A549 (cell line): ENCODE measurements around the gene CACNG5. TPM values are rescaled to one million over a fixed set of nuclear protein-coding genes. Genes with fewer than 3 reads are reported as not detected.

ENCODE experiments used
- ATAC-seq, 2 experiments: fragments of 200-7000 bp in 1 of 2; fragments of >200 bp in 1 of 2; cut with Nextera tagmentation in 1 of 2; cut with Tn5 transposase in 1 of 2; 3 replicates each; pipeline versions ENCODE4 v1.8.0 to v1.9.1; 2018 to 2020; ENCODE audit warnings: mild to moderate bottlenecking in 1 of 2, moderate library complexity in 1 of 2
- CTCF ChIA-PET: fragments of 300-600 bp; sonication (Branson Sonifier 250); formaldehyde crosslinking; extraction: SDS; loops from one replicate; lab custom pipeline; 2021; ENCODE audit warnings: antibody characterized with exemption, inconsistent platforms; lab: Yijun Ruan, JAX
- POLR2A ChIA-PET: fragments of 350-600 bp; formaldehyde crosslinking; extraction: SDS; loops from one replicate; lab custom pipeline; 2021; ENCODE audit warnings: antibody characterized with exemption, inconsistent platforms; lab: Yijun Ruan, JAX
- DNase-seq, 2 experiments: peaks; one replicate each; pipeline versions ENCODE4 v3.0.0 to v3.0.0-alpha.2; 2011 to 2016; ENCODE audit warnings: low read depth in 1 of 2, low spot score in 1 of 2
- FAIRE-seq: peaks from 2 replicates; lab custom pipeline; 2011; peaks lifted over from hg19 to GRCh38; lab: Jason Lieb, UNC
- H3K27ac ChIP-seq, 2 experiments: fragments of >200 bp; sonication (Bioruptor Twin); formaldehyde crosslinking; 3 replicates each; pipeline ENCODE4 v1.5.1; 2016 to 2017
- H3K4me1 ChIP-seq: fragments of >200 bp; sonication (Bioruptor Twin); formaldehyde crosslinking; 3 replicates; pipeline ENCODE4 v1.6.1; 2016
- H3K4me2 ChIP-seq: fragments of >200 bp; sonication (Bioruptor Twin); formaldehyde crosslinking; 3 replicates; pipeline ENCODE4 v1.6.1; 2016
- H3K4me3 ChIP-seq: fragments of >200 bp; sonication (Bioruptor Twin); formaldehyde crosslinking; 3 replicates; pipeline ENCODE4 v1.5.1; 2016
- H3K9me3 ChIP-seq: fragments of >200 bp; sonication (Bioruptor Twin); formaldehyde crosslinking; 3 replicates; pipeline ENCODE4 v1.6.1; 2016
- CEBPB ChIP-seq, 2 experiments: fragments of >200 bp in 1 of 2; sonication (Bioruptor Twin) in 1 of 2; formaldehyde crosslinking in 1 of 2; IDR thresholded peaks; 2 replicates each; pipeline ENCODE4 v1.6.1; 2012 to 2016
- EHF ChIP-seq: fragments of 250-450 bp; sonication (Bioruptor Pico); IDR thresholded peaks from 2 replicates; pipeline ENCODE4 v1.5.0; 2020; ENCODE audit warnings: mild to moderate bottlenecking
- EHMT2 ChIP-seq: fragments of 200-600 bp; sonication (generic); IDR thresholded peaks from 2 replicates; pipeline ENCODE4 v1.6.1; 2016; ENCODE audit warnings: antibody characterized with exemption, low read depth, mild to moderate bottlenecking, moderate library complexity
- EP300 ChIP-seq, 2 experiments: fragments of >200 bp; sonication (Bioruptor Twin); formaldehyde crosslinking; IDR thresholded peaks; 2 replicates in 1 of 2; 3 replicates in 1 of 2; pipeline ENCODE4 v1.6.1; 2016 to 2017
- FOSB ChIP-seq: fragments of 250-450 bp; sonication (Bioruptor Pico); IDR thresholded peaks from 2 replicates; pipeline ENCODE4 v1.5.0; 2020; ENCODE audit warnings: mild to moderate bottlenecking, moderate library complexity
- FOXS1 ChIP-seq: fragments of 250-450 bp; sonication (Bioruptor Pico); IDR thresholded peaks from 2 replicates; pipeline ENCODE4 v1.5.0; 2020; ENCODE audit warnings: mild to moderate bottlenecking, moderate library complexity
- HDAC2 ChIP-seq: fragments of 200-600 bp; sonication (generic); IDR thresholded peaks from 2 replicates; pipeline ENCODE4 v1.6.1; 2016
- HOXA7 ChIP-seq: fragments of 250-450 bp; sonication (Bioruptor Pico); IDR thresholded peaks from 2 replicates; pipeline ENCODE4 v1.5.0; 2020; ENCODE audit warnings: mild to moderate bottlenecking, moderate library complexity
- JUN ChIP-seq, 2 experiments: fragments of >200 bp; sonication (Bioruptor Twin); formaldehyde crosslinking; IDR thresholded peaks; 2 replicates in 1 of 2; 3 replicates in 1 of 2; pipeline ENCODE4 v1.6.1; 2016 to 2017
- JUNB ChIP-seq: fragments of >200 bp; sonication (Bioruptor Twin); formaldehyde crosslinking; IDR thresholded peaks from 2 replicates; pipeline ENCODE4 v1.6.1; 2016
- KDM1A ChIP-seq: fragments of 200-600 bp; sonication (generic); IDR thresholded peaks from 2 replicates; pipeline ENCODE4 v1.6.1; 2016; ENCODE audit warnings: low read depth, mild to moderate bottlenecking
- KDM5A ChIP-seq: fragments of 200-600 bp; sonication (generic); IDR thresholded peaks from 2 replicates; pipeline ENCODE4 v1.6.1; 2016; ENCODE audit warnings: antibody characterized with exemption, mild to moderate bottlenecking
- MAZ ChIP-seq: fragments of 150-350 bp; IDR thresholded peaks from 2 replicates; pipeline ENCODE4 v1.6.1; 2014; ENCODE audit warnings: antibody characterized with exemption, low read depth, low read length, borderline replicate concordance
- RARB ChIP-seq: fragments of 250-450 bp; sonication (Bioruptor Pico); IDR thresholded peaks from 2 replicates; pipeline ENCODE4 v1.8.0; 2021; ENCODE audit warnings: mild to moderate bottlenecking, moderate library complexity
- SMC3 ChIP-seq: fragments of >200 bp; sonication (Bioruptor Twin); formaldehyde crosslinking; IDR thresholded peaks from 3 replicates; pipeline ENCODE4 v1.6.1; 2018; ENCODE audit warnings: inconsistent platforms
- TFCP2L1 ChIP-seq: fragments of 250-450 bp; sonication (Bioruptor Pico); IDR thresholded peaks from 2 replicates; pipeline ENCODE4 v1.5.0; 2021; ENCODE audit warnings: mild to moderate bottlenecking
- ZC3H11A ChIP-seq: fragments of 450-650 bp; IDR thresholded peaks from 2 replicates; pipeline ENCODE4 v1.6.1; 2014; ENCODE audit warnings: antibody characterized with exemption, mild to moderate bottlenecking
- ZNF302 ChIP-seq: fragments of 250-450 bp; sonication (Bioruptor Pico); IDR thresholded peaks from 2 replicates; pipeline ENCODE4 v1.9.0; 2021; ENCODE audit warnings: inconsistent platforms, mild to moderate bottlenecking, moderate library complexity
- WGBS: methylation state at CpG from one replicate; pipeline ENCODE4 v1.1.6; 2017; ENCODE audit errors: missing lambda C conversion rate; 5-methylcytosine and 5-hydroxymethylcytosine counted together
- polyA plus RNA-seq, 4 experiments: library from polyadenylated mRNA; depleted of rRNA in 3 of 4; stranded (reverse); fragments of >200 nt; fragmentation: RNase III in 1 of 4; extraction: RNeasy Plus Mini Kit Qiagen cat#74134 plus additional on column Dnase treatment in 1 of 4; gene quantifications; 2 replicates in 3 of 4; 3 replicates in 1 of 4; pipeline ENCODE4 v1.2.3, GENCODE V29; 2011 to 2017
- TF ChIP-seq, protein P1 (sequence below): fragments of 200-600 bp; sonication (generic); IDR thresholded peaks from 2 replicates; pipeline ENCODE4 v1.6.1; 2016; ENCODE audit warnings: antibody characterized with exemption, mild to moderate bottlenecking, moderate library complexity
- TF ChIP-seq, protein P2 (sequence below): fragments of 250-450 bp; sonication (Bioruptor Pico); IDR thresholded peaks from 2 replicates; pipeline ENCODE4 v1.5.0; 2021; ENCODE audit warnings: mild to moderate bottlenecking, moderate library complexity, borderline replicate concordance
- TF ChIP-seq, protein P3 (sequence below): fragments of >200 bp; sonication (Bioruptor Twin); formaldehyde crosslinking; IDR thresholded peaks from 2 replicates; pipeline ENCODE4 v1.6.1; 2016

Gene CACNG5
- polyA plus RNA-seq, 2 of the 4 experiments (the other 2 are of a cell fraction) = 0.09 TPM; not detected in 1

DNA sequence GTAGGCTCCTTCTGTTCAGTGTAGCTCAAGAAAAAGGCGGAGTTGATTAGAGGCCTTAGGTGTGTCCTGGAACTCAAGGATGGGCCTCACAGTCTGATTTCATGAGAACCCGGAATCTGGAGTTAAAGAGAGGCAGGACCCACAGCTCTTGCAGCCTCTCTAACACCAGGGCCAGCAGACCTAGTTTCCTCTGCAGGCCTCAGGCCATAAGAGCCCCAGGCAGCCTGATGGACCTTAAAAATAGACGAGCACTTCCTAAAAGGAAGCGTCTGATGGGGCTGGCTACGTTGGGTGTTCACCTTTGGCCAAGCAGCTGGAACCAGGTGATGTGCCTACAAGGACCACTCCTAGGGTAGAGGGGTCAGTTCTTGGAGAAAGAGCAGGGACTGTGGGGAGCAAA lies 7.6 kb downstream of the CACNG5 start:
- Histone ChIP-seq H3K4me3 (no peak overlapping the region), H3K4me1 (no peaks in the 10 kb centered on the region), H3K27ac (no peak overlapping the region), H3K4me2 (no peak overlapping the region), H3K9me3 (peaks cover 13% of the 10 kb centered on the region; the same call in 2 of the 3 replicates)
- TF ChIP-seq EHF (no peak), SMC3 (no peak), CEBPB (IDR thresholded peaks at IDR 0.05) (no peak), ZNF302 (CRISPR knock-in tag) (no peak), MAZ (no peak), JUNB (no peak), HOXA7 (CRISPR knock-in tag) (no peak), EHMT2 (no peak), JUN (IDR thresholded peaks at IDR 0.05) (no peak), FOSB (CRISPR knock-in tag) (no peak), FOXS1 (CRISPR knock-in tag) (no peak)
- TF ChIP-seq, protein P1, sequence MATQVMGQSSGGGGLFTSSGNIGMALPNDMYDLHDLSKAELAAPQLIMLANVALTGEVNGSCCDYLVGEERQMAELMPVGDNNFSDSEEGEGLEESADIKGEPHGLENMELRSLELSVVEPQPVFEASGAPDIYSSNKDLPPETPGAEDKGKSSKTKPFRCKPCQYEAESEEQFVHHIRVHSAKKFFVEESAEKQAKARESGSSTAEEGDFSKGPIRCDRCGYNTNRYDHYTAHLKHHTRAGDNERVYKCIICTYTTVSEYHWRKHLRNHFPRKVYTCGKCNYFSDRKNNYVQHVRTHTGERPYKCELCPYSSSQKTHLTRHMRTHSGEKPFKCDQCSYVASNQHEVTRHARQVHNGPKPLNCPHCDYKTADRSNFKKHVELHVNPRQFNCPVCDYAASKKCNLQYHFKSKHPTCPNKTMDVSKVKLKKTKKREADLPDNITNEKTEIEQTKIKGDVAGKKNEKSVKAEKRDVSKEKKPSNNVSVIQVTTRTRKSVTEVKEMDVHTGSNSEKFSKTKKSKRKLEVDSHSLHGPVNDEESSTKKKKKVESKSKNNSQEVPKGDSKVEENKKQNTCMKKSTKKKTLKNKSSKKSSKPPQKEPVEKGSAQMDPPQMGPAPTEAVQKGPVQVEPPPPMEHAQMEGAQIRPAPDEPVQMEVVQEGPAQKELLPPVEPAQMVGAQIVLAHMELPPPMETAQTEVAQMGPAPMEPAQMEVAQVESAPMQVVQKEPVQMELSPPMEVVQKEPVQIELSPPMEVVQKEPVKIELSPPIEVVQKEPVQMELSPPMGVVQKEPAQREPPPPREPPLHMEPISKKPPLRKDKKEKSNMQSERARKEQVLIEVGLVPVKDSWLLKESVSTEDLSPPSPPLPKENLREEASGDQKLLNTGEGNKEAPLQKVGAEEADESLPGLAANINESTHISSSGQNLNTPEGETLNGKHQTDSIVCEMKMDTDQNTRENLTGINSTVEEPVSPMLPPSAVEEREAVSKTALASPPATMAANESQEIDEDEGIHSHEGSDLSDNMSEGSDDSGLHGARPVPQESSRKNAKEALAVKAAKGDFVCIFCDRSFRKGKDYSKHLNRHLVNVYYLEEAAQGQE = no peak
- ATAC-seq (no peak), FAIRE-seq (no peak), DNase-seq (no peak)
- CTCF ChIA-PET = interaction anchor here (1.1 to 1.6 kb wide), 4 partner anchors 23 to 57 kb away, joined by 3 read pairs; no protein-coding TSS in a partner anchor
- POLR2A ChIA-PET = no interaction called here
- WGBS = 61% methylated on average over 5 of the region's 5 CpGs

DNA sequence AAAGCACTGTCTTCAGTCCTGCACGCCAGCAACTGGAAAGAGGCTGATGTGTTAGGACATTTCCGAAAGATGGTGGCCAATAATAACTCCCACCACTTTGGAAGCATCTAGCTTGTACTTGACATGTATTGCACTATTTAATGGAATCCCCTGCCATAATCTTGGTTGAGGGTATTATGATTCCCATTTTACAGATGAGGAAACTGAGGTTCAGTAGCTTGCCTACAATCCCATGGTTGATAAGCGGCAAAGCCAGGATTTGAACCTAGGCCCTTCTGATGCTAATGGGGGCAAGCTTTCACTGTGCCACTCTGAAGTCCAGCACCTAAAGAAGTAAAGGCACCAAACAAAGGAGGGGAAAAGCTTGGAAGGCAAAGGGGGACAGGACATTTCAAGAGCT lies 8.0 kb downstream of the CACNG5 start:
- Histone ChIP-seq H3K27ac (no peak overlapping the region), H3K4me2 (no peak overlapping the region), H3K4me3 (no peak overlapping the region), H3K4me1 (no peaks in the 10 kb centered on the region), H3K9me3 (peaks cover 16% of the 10 kb centered on the region; the same call in 2 of the 3 replicates)
- WGBS = 89% methylated on average over 3 of the region's 3 CpGs
- POLR2A ChIA-PET = no interaction called here
- no peak for FAIRE-seq
- no peak for ATAC-seq
- TF ChIP-seq KDM5A = no peak
- TF ChIP-seq RARB = no peak
- TF ChIP-seq KDM1A = no peak
- TF ChIP-seq, protein P2, sequence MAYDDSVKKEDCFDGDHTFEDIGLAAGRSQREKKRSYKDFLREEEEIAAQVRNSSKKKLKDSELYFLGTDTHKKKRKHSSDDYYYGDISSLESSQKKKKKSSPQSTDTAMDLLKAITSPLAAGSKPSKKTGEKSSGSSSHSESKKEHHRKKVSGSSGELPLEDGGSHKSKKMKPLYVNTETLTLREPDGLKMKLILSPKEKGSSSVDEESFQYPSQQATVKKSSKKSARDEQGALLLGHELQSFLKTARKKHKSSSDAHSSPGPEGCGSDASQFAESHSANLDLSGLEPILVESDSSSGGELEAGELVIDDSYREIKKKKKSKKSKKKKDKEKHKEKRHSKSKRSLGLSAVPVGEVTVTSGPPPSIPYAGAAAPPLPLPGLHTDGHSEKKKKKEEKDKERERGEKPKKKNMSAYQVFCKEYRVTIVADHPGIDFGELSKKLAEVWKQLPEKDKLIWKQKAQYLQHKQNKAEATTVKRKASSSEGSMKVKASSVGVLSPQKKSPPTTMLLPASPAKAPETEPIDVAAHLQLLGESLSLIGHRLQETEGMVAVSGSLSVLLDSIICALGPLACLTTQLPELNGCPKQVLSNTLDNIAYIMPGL = no peak
- TF ChIP-seq HDAC2 = no peak
- TF ChIP-seq EP300 (IDR thresholded peaks at IDR 0.05) = no peak
- TF ChIP-seq, protein P3, sequence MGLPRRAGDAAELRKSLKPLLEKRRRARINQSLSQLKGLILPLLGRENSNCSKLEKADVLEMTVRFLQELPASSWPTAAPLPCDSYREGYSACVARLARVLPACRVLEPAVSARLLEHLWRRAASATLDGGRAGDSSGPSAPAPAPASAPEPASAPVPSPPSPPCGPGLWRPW = no peak
- TF ChIP-seq ZC3H11A = no peak
- no peak for TF ChIP-seq TFCP2L1 (CRISPR knock-in tag)
- DNase-seq = no peak
- CTCF ChIA-PET = interaction anchor here (0.5 to 1.6 kb wide), 6 partner anchors 17 to 173 kb away, joined by 3 to 4 read pairs (median 3); no protein-coding TSS in a partner anchor
